ENCODE measurements around the gene ALKBH7. TPM values are rescaled to one million over a fixed set of nuclear protein-coding genes. Genes with fewer than 3 reads are reported as not detected.

Gene ALKBH7
- total RNA-seq, 1 donor from 2014 or later, result 75.2 TPM

DNA sequence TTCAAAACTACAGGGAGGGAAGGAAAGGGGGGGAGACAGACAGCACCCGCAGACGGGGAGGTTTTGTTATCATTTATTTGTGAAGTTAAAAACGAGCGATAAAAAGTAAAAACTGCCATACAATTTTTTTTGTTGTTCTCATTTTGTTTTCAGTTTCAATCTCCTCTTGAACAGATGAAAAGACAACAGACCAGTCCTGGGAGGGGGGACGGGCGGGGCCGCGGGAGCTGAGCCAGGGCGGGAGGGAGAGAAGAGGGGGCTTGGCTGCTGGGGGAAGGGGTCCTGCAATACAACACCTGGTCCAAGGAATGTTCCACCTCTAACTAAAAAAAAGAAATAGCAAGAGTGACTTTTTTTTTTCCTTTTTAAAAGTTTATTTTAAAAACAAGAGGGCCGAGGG lies 40.7 kb downstream of the ALKBH7 start:
- Histone ChIP-seq H3K9ac (ENCODE audit: low read depth in 1 of 3, low read length in 3 of 3) (no peak overlapping the region), H3K4me3 (ENCODE audit: low read length in 3 of 3) (no peak overlapping the region), H3K27me3 (ENCODE audit: control insufficient read depth in 3 of 3, insufficient read depth in 3 of 3, low read length in 3 of 3) (no peaks in the 10 kb centered on the region), H3K4me1 (ENCODE audit: control insufficient read depth in 3 of 3, insufficient read depth in 3 of 3, low read length in 3 of 3) (no peaks in the 10 kb centered on the region), H3K36me3 (ENCODE audit: control insufficient read depth in 3 of 3, insufficient read depth in 3 of 3, low read length in 3 of 3) (peaks cover 36 to 38% (median 37%) of the 10 kb centered on the region in 3 donors), H3K27ac (ENCODE audit: low read depth, low read length) (no peak overlapping the region), H3K9me3 (ENCODE audit: control insufficient read depth in 3 of 3, low read length in 3 of 3) (no peaks in the 10 kb centered on the region)

DNA sequence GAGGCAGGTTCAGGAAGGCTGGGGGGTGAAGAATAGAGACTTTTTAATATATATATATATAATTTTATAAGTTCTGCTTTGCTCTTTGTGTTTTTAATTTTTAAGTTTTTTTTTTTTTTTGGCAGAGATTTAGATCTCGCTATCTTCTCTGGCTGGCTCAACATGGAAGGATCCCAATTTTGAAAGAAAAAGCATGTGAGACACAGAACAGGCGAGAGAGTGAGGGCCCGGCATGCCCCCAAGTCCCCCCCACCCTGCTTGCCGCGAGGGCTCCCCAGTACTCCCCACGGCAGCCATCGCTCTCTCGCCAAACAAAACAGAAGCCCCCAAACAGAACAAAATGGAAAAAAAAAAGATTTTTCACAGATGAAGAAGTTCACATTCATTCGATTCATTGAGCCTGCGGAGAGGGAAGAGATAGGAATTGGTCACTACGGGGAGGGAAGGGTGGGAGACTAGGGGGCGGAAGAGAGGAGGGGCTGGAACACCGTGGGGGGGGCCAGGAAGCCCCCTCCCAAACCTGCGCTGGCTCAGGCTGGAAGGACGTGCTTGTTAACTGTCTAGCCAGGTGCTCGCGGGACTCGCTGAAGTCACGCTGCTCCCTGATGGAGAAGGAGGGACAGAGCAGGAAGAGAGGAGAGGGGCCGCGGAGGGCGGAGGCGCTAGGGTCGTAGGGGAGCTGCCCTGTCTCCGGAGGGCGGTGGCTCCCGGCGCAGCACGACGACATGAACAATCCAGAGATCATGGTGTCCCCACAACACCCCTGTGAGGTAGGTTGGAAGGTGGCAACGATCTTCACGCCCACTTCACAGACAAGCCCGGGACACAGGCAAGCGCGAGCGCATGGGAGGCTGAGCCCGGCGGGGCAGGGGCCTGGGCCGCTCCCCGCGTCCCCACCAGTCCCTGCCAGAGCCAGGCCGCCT lies 41.4 kb downstream of the ALKBH7 start:
- no peaks in the 10 kb centered on the region for H3K9me3 ChIP-seq (ENCODE audit: control insufficient read depth in 3 of 3, low read length in 3 of 3)
- peaks cover 43 to 45% (median 44%) of the 10 kb centered on the region in 3 donors for H3K36me3 ChIP-seq (ENCODE audit: control insufficient read depth in 3 of 3, insufficient read depth in 3 of 3, low read length in 3 of 3)
- no peaks in the 10 kb centered on the region for H3K27me3 ChIP-seq (ENCODE audit: control insufficient read depth in 3 of 3, insufficient read depth in 3 of 3, low read length in 3 of 3)
- no peak overlapping the region for H3K27ac ChIP-seq (ENCODE audit: low read depth, low read length)
- no peak overlapping the region for H3K4me3 ChIP-seq (ENCODE audit: low read length in 3 of 3)
- no peaks in the 10 kb centered on the region for H3K4me1 ChIP-seq (ENCODE audit: control insufficient read depth in 3 of 3, insufficient read depth in 3 of 3, low read length in 3 of 3)
- no peak overlapping the region for H3K9ac ChIP-seq (ENCODE audit: low read depth in 1 of 3, low read length in 3 of 3)

DNA sequence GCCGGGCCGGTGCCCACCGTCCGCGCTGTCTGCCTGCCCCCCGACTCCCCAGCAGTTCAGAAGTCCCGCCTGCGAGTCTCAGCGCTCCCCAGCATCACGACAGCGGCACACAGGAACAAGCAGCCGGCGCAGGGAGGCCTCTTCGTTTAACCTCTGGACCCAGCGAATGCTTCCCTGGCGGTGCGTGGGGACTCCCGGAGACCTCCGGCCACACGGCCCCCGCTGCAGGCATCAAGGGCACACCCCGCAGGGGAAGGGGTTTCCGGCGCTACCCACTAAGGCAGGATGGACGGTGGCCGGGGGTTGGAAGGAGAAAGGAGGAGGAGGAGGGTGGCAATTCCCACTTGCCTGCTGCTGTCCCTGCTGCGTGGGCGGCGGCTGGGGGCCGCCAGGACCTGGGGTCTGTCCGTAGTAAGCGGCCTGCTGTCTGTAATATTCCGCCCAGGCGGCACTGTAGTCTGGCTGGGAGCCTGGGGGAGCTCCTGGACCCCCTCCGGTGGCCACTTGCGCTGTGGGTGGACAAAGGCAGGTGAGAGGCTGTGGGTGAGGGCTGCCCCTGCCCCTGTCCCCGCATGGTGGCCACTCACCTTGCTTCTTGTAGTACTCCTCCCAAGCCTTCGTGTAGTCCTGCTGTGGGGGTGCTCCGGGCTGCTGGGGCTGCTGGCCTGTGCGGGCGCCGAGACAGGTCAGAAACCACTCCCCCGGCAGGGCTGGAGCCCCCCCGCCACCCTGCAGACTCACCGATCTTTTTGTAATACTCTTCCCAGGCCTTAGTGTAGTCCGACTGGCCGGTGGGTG lies 42.4 kb downstream of the ALKBH7 start:
- Histone ChIP-seq H3K27me3 (ENCODE audit: control insufficient read depth in 3 of 3, insufficient read depth in 3 of 3, low read length in 3 of 3) (no peaks in the 10 kb centered on the region), H3K4me3 (ENCODE audit: low read length in 3 of 3) (no peak overlapping the region), H3K9me3 (ENCODE audit: control insufficient read depth in 3 of 3, low read length in 3 of 3) (no peaks in the 10 kb centered on the region), H3K9ac (ENCODE audit: low read depth in 1 of 3, low read length in 3 of 3) (no peak overlapping the region), H3K27ac (ENCODE audit: low read depth, low read length) (no peak overlapping the region), H3K36me3 (ENCODE audit: control insufficient read depth in 3 of 3, insufficient read depth in 3 of 3, low read length in 3 of 3) (peaks cover 53 to 54% (median 53%) of the 10 kb centered on the region in 3 donors), H3K4me1 (ENCODE audit: control insufficient read depth in 3 of 3, insufficient read depth in 3 of 3, low read length in 3 of 3) (no peaks in the 10 kb centered on the region)

DNA sequence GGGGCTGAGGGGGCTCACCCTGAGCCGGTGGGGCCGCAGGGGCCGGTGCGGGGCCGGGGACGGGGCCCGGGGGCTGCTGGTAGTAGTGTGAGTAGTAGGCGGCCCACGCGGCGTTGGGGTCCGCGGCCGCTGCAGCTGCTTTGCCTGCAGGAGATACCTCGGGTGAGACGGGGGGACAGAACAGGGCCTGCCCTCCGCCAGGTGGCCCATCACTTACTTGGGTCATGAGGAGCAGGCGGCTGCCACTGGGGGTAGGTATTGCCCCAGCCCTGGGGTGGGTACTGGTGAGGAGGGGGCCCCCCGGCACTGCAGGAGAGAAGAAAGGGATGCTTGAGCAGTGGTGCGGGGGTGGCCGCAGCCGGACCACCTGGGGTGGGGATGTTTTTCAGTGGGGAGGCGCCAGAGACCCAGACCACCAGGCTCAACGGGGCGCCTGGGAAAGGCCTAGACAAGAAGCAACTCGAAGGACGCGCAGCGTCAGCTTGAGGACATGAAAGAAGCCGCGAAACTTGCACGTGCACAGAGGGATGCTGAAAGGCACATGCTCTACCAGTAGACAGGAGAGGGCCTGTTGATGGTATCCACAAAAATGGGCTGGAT lies 43.1 kb downstream of the ALKBH7 start:
- Histone ChIP-seq H3K4me1 (ENCODE audit: control insufficient read depth in 3 of 3, insufficient read depth in 3 of 3, low read length in 3 of 3) (peaks cover 0 to 4% (median under 1%) of the 10 kb centered on the region in 3 donors), H3K27me3 (ENCODE audit: control insufficient read depth in 3 of 3, insufficient read depth in 3 of 3, low read length in 3 of 3) (no peaks in the 10 kb centered on the region), H3K9ac (ENCODE audit: low read depth in 1 of 3, low read length in 3 of 3) (no peak overlapping the region), H3K36me3 (ENCODE audit: control insufficient read depth in 3 of 3, insufficient read depth in 3 of 3, low read length in 3 of 3) (peaks cover 60 to 61% (median 60%) of the 10 kb centered on the region in 3 donors), H3K9me3 (ENCODE audit: control insufficient read depth in 3 of 3, low read length in 3 of 3) (no peaks in the 10 kb centered on the region), H3K27ac (ENCODE audit: low read depth, low read length) (no peak overlapping the region), H3K4me3 (ENCODE audit: low read length in 3 of 3) (no peak overlapping the region)

DNA sequence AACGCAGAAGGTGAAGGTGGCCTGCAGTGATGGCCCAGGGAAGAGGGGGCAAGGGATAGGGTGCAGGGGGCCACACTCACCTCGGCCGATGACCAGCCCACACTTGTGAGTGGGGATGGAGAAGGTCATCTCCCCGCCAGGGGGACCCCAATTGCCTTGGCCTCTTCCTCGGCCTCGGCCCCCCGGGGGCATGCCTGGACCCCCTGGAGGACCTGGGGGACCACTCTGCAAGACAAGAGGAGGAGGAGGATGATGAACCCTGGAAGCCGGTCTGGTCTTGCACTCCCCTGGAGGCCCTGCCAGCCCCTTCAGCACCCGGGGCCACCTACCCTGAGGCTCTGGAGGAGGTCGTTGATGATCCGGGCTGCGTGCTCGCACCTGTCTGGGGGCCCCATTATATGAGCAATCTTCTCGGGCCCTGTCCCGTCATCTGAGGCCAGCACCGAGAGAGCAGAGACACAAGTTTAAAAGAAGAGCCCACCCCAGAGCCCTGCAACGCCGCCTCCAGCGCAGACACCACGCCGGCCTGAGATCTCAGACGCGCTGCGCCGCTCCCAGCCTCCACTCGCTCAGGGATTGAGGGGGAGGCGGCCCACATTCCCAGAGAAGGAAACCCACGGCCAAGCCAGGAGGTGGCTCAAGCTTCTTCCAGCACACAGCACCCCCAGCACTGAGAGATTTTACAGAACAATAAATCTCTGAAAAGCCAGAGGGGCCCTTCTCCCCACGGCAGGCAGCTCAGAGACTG lies 44.2 kb downstream of the ALKBH7 start:
- Histone ChIP-seq H3K27ac (ENCODE audit: low read depth, low read length) (no peak overlapping the region), H3K4me3 (ENCODE audit: low read length in 3 of 3) (no peak overlapping the region), H3K4me1 (ENCODE audit: control insufficient read depth in 3 of 3, insufficient read depth in 3 of 3, low read length in 3 of 3) (peaks cover 2 to 10% (median 7%) of the 10 kb centered on the region in 3 donors), H3K27me3 (ENCODE audit: control insufficient read depth in 3 of 3, insufficient read depth in 3 of 3, low read length in 3 of 3) (no peaks in the 10 kb centered on the region), H3K36me3 (ENCODE audit: control insufficient read depth in 3 of 3, insufficient read depth in 3 of 3, low read length in 3 of 3) (peaks cover 64 to 68% (median 66%) of the 10 kb centered on the region in 3 donors), H3K9ac (ENCODE audit: low read depth in 1 of 3, low read length in 3 of 3) (no peak overlapping the region), H3K9me3 (ENCODE audit: control insufficient read depth in 3 of 3, low read length in 3 of 3) (no peaks in the 10 kb centered on the region)

DNA sequence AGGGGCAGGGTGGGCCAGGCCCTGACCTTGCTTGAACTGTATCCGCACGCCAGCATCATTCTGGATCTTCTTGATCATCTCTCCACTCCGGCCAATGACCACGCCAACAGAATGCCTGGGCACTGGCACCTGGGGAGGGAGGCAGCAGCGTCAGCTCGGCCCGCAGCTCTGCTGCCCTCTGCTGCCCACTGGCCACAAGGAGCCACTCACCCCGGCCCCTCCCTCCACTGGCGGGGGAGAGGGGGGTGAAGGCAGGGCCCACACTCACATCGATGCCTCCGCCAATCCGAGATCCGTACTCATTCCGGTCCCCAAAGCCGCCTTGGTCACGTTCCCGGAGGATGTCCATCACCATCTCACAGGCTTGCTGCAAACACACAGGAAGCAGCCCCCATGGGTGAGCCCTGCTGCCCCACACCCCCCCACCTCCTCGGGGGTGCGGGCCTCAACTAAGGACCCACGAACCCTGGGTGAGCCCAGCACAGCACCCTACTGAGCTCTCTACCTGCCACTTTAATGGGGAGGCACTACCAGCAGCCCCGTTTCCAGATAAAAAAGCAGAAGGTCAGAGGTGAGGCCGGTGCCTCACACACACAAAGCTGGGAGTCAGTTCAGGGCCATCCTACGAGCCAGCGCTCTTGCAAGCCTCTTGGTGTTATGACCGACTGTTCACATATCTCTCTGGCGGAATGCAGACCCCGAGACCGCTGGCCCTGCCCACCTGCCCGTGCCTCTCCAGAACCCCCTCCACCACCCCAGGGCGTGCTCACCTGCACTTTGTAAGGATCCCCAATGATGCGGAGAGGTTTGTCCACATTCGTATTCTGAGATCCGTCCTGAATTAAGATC lies 45.3 kb downstream of the ALKBH7 start:
- Histone ChIP-seq H3K9ac (ENCODE audit: low read depth in 1 of 3, low read length in 3 of 3) (no peak overlapping the region), H3K36me3 (ENCODE audit: control insufficient read depth in 3 of 3, insufficient read depth in 3 of 3, low read length in 3 of 3) (peaks cover 66 to 70% (median 69%) of the 10 kb centered on the region in 3 donors), H3K9me3 (ENCODE audit: control insufficient read depth in 3 of 3, low read length in 3 of 3) (no peaks in the 10 kb centered on the region), H3K27ac (ENCODE audit: low read depth, low read length) (no peak overlapping the region), H3K4me1 (ENCODE audit: control insufficient read depth in 3 of 3, insufficient read depth in 3 of 3, low read length in 3 of 3) (peaks cover 10 to 21% (median 13%) of the 10 kb centered on the region in 3 donors), H3K27me3 (ENCODE audit: control insufficient read depth in 3 of 3, insufficient read depth in 3 of 3, low read length in 3 of 3) (no peaks in the 10 kb centered on the region), H3K4me3 (ENCODE audit: low read length in 3 of 3) (no peak overlapping the region)

DNA sequence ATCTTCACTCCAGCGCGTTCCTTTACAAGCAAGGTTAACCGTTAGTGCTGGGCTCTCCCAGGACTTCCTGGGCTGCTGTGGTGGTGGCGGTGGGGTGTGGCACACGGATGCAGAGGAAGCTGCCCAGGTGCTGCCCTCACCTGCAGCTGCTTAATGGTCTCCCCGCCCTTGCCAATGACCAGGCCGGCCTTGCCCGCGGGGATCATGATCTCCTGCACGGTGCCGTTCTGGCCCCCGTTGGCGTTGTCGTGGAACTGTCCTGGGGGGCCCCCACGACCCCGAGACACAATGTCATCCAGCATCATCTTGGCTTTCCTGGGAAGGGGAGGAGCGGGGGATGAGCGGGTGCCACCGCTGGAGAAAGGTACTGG lies 46.0 kb downstream of the ALKBH7 start:
- peaks cover 66 to 70% (median 69%) of the 10 kb centered on the region in 3 donors for H3K36me3 ChIP-seq (ENCODE audit: control insufficient read depth in 3 of 3, insufficient read depth in 3 of 3, low read length in 3 of 3)
- no peaks in the 10 kb centered on the region for H3K27me3 ChIP-seq (ENCODE audit: control insufficient read depth in 3 of 3, insufficient read depth in 3 of 3, low read length in 3 of 3)
- no peak overlapping the region for H3K27ac ChIP-seq (ENCODE audit: low read depth, low read length)
- H3K4me3 ChIP-seq (ENCODE audit: low read length in 3 of 3), result no peak overlapping the region
- no peak overlapping the region for H3K9ac ChIP-seq (ENCODE audit: low read depth in 1 of 3, low read length in 3 of 3)
- no peaks in the 10 kb centered on the region for H3K9me3 ChIP-seq (ENCODE audit: control insufficient read depth in 3 of 3, low read length in 3 of 3)
- peaks cover 16 to 27% (median 19%) of the 10 kb centered on the region in 3 donors for H3K4me1 ChIP-seq (ENCODE audit: control insufficient read depth in 3 of 3, insufficient read depth in 3 of 3, low read length in 3 of 3)

DNA sequence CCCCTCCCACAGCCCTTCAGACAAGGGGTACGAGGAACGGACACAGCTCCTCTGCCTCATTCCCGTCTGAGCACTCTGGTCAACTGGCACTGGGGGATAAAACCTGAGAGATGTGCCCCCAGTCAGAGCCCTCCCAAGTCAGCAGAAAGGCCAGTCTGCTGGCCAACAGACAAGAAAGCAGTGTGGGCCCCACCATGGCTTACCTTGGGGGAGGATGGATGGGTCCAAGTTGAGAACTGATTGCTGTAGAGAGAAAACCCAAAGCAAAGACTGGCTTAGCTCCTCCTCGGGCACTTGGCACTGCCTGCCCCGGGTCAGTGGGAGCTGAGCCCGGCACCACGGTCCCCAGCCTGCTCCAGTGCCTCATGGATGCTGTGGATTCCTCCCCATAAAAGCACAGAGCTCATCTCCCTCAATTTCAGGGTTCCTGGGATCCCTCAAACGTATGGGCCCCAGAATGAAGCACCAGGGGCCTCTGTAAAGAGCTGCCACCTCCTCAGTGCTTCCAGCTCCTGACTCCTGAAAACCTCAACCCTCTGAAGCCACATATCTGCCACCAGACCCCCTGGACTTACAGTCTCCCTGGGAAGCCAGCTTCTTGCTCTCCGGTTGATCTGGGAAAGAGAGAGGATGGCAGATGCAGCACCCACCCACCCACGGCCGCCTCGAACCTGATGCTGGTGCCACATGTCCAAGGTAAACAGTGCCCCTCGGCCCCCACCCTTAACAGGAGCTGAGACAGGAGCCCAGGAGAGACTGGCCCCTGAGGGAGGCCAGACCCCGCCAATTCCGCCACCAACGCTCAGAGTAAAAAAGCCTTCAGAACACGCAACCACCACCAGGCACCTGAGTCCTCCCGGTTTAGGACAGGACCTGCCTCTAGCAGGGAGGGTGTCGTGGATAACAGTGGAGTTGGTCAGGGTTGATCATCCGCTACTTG lies 48.8 kb downstream of the ALKBH7 start:
- peaks cover 24 to 39% (median 27%) of the 10 kb centered on the region in 3 donors for H3K4me1 ChIP-seq (ENCODE audit: control insufficient read depth in 3 of 3, insufficient read depth in 3 of 3, low read length in 3 of 3)
- H3K9me3 ChIP-seq (ENCODE audit: control insufficient read depth in 3 of 3, low read length in 3 of 3), result no peaks in the 10 kb centered on the region
- H3K36me3 ChIP-seq (ENCODE audit: control insufficient read depth in 3 of 3, insufficient read depth in 3 of 3, low read length in 3 of 3), result peaks cover 48 to 54% (median 49%) of the 10 kb centered on the region in 3 donors
- no peak overlapping the region for H3K4me3 ChIP-seq (ENCODE audit: low read length in 3 of 3)
- H3K27me3 ChIP-seq (ENCODE audit: control insufficient read depth in 3 of 3, insufficient read depth in 3 of 3, low read length in 3 of 3), result no peaks in the 10 kb centered on the region
- H3K9ac ChIP-seq (ENCODE audit: low read depth in 1 of 3, low read length in 3 of 3), result peak overlapping the region in 1 of 3 donors; percentile 45
- H3K27ac ChIP-seq (ENCODE audit: low read depth, low read length), result no peak overlapping the region
